ENCODE data around the gene ABTB2.

The ABTB2 gene

DNA sequence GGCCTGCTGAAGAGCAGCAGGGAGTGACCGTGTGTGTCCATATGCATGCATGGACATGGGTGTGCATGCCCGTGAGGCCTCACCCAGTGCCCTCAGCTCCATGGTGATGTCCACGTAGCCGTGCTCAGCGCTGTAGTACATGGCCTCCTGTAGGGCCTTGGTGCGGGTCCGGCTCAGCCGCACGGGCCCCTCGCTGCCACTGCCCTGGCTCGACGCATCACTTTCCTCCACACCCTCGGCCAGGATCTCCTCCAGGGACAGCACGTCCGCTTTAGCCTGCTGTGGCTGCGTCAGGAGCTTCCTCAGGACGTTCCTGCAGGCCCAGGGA is 195.4 kb downstream of the ABTB2 start:
- no peak for DNase-seq

DNA sequence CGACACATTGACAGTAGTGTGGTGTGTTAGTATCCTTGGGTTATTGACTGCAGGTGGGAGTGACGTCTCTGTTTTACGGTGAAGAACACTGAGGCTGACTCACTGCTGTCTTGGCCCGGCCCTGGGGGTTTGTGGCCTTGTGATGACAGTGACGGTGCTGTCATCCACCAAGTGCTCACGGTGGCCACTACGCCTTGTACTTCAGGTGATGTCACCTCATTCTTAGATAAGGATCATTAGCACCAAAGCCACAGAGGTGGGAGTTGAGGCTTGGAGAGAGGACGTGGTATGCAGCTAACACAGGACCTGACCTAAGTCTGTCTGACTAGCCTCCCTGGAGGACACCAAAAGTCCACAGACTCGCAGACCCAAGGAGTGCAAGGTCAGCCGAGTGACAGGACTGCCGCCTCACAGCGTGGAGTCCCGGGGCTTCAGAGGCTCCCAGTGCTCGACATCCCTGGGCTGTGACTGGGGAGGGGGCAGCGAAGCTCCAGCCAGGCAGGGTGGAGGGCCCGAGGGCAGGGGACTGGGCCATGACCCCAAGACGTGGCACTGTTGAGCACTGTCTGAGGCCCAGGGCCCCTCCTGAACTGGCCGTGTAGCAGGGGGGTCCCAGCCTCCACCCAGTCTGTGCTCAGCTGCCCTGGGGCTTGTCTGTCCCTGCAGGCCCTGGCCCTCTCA is 195.9 kb downstream of the ABTB2 start:
- no peak for DNase-seq

DNA sequence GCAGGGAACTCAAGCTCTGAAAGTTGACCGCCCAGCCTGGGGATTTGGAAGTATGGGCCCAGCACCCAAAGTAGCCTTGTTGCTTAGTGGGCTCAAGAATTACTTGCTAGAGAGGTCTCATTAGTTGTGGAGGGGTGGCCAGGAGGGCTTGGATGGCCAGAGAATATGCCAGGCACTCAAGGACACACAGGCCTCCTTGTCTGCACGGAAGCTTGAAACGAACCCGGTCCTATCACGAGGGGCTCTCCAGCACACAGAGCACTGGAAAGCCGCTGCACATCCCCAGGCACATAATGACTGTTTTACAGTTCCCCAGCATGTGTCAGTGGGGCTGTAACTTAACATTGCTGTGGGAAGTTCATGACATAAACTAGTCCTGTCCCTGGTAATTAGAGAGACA is 196.4 kb downstream of the ABTB2 start:
- no peak for DNase-seq

DNA sequence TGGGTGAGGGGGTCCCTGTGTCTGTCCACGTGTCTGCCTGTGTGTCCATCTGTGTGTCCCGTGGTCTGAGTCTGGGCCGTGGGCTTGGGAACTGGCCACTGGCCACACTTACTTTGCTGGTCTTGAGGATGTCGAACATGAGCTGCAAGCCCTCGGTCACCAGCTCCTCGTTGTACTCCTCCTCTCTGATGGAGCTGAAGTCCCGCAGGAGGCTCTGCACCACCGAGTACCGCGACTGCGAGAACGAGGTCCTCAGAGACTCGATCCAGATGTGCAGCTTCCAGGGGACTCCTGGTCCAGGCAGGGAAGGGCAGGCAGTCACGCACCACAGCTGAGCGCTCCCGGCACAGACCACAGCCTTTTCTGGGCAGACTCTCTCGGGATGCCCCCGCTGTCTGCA is 197.0 kb downstream of the ABTB2 start:
- DNase-seq = no peak

DNA sequence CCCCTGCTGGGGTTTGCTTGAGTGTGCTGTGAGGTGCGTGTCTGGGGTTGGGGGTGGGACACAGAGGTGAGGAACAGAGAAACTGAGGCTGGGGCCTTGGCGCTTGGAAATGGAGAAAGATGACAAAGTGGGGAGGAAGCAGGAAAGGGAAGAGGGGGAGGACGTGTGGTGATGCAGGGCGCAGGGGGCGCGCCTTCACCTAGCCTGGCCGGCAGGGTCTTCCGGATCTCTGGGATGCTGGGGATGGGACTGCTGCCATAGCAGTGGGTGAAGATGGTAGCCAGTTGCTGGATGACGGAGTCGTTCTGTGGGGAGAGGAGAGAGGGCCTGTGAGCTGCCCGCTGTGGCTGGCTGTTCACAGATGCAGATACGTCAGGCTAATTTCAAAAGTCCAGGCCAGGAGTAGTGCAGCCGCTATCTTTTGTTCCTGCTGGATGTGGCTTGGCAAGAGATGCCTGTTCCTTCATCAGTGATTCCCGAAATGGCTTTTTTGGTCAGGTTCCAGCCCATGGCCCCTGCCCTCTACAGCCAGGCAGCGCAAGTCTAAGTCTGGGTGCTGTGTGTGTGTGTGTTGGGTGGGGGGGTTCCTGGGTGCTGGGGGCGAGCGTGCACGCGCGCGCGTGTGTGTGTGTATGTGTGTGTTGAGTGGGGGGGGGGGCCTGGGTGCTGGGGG is 197.6 kb downstream of the ABTB2 start:
- no peak for DNase-seq

DNA sequence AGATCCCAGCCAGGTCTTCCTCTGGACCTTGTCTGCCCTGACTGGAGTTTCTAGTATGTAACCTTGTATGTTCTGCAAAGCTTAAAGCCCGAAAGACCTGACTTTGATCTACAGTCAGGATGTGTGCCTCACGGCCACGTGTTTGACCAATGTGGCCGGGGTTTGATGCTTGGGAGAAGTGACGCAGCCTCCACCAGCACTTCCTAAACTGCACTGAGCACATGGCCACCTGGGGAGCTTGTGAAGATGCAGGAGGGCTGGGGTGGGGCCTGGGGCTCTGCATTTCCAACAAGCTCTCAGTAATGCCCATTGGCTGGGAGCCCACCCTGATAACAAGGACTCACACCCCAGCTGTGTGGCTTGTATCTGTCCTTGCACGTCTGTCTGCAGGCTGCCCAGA is 199.1 kb downstream of the ABTB2 start:
- no peak for DNase-seq

DNA sequence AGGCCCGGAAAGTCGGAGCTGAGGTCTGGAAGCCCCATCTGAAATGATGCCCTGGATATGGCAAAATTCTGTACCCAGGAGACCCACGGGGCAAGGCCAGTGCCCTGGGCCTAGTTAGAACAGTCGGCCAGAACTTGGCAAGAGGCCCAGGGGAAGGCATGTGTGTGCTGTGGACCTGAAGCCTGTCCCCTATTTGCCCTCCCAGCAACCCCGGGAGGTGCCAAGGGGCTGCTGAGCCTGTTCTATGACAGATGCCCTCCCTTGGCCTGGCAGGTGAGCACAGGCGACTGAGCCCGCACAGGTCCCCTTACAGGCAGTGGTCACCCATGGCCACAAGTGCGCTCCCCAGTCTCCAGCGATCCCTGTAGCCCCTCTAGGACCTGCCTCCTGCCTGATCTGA is 200.6 kb downstream of the ABTB2 start:
- no peak for DNase-seq

DNA sequence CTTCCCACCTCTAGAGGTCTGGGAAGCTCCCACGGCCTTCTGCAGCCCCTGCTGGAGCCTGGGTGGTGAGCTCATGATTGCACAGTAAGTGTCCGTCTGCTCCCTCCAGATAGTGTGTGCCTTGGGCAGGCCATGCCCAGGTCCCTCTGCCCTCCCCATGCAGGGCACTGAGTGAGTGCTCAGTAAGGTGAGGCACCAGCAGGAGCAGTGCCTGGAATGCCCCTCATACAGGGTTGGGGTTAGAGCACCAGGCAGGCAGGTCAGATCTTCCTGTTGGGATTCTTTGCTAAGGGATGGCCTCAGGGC is 202.1 kb downstream of the ABTB2 start:
- no peak for DNase-seq

DNA sequence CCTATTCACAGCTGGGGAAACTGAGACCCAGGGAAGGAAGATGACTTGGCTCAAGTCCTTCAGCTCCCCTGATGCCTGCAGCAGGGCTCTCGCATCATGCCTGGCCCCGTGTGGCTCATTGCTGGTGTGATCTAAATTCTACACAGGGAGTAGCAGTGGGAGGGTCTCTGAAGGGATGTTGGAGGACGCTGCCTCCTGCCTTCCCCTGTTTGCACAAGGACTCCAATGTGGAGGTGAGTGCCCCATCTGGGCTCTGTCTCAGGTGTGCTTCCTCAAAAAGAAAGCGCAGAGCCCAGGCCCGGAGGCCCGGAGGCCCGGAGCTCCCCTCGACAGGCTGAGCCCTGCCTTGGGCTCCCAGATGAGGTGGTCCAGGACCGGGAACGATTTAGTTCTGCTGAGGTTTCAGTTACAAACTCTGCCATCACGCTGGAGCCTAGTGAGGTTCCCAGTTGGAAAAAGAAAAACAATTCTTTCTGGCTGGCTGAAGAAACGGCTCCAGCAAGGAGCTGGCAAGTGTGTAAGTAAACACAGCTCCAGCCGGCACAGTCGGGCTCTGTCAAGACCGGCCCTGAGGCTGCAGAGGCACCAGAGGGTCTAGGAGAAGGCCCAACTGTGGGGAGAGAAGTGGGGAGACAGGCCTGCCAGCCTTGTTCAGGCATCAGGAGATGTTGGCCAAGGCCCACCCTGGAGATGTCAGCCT is 202.6 kb downstream of the ABTB2 start:
- no peak for DNase-seq

DNA sequence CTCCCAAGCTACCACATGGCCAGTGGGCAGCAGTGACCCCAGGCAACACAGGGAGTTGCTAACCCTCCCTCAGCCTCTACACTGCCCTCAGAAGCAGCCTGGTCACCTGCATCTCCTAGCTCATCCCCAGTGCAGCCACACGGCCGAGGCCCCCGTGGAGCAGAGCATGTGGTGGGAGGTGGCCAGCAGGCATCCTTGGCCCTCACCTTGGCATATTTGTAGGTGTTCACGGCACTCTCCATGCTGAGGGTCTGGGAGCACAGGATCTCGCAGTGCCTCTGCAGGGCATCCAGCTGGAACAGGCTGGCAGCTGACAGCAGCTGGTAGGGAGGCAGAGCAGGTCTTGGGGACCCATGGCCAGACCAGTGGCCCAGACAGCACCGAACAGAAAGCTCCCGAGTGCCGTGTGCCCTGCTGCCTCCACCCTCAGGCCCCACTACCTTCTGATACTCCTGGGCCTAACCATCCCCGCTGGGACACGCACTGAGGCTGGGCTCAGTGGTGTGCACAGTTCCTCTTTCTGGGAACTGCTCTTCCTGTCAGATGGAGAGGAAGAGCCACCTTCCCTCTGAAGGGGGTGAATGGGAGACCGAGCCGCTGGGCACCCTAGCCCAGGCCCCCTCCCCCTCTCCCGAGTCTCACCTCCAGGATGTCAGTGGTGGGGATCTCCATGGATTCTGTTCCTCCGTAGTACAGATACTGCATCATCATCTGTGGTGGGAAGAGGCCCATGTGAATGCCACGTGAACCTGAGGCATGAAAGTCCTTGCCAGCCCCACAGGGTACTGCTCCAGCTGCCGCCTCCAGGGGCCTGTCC is 203.5 kb downstream of the ABTB2 start:
- DNase-seq = no peak

DNA sequence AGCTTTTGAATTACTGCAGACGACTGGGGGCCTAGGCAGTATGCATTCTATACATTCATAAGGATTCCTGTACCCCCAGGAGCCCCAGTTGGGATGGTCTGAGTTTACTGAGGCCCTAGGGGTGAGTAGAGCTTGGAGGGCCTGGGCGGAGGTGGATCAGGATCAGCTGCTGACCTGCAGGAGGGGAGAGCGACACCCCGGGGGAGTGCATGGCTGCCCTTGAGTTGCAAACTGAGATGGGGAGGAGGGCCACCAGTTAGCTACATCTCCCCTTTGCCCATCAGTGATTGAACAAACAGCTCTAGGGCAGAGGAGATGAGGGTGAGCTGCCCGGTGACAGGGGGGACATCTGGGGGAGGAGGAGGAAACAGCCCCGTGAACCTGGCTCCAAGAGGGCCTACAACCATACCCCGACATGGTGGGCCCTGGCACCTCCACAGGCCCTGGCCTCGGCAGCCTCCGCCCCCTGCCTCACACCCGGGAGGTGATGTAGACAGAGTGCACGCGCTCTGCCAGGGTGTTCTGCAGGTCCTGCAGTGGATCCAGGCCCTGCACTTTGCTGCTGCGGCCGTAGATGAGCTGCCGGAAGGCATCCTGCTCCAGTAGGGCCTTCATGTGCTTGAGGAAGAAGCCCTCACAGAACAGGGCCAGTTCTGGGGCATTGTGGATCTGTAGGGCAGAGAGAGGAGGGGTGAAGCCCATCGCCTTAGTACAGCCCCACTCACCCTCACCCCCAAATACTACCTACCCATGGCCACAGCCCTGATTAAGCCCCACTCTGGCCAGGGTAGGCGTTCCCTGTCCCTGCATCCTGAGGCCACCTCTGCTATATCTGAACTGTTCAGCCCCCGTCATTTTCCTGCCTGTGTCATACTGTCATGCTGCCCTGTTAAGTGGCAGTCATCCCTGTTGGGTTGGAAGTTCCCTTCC is 205.6 kb downstream of the ABTB2 start:
- DNase-seq = no peak

DNA sequence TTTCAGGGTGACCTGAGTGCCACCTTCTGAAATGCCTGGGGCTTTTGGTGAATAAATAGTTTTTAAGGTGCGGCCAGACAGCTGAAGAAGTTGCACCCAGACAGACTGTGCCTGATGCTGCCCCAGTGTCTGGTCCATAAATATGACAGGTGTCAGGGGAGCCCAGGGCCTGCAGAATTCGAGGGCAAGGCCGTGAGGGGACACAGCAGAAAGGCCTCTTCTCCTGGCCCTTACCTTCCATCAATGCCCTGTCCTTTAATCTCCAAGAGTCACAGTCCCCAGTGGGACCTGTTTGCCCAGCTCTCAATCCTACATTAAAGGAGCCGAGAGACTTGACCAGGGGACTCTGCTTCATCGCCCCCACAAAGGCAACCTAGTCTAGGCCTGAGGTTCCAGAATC is 206.6 kb downstream of the ABTB2 start:
- no peak for DNase-seq

DNA sequence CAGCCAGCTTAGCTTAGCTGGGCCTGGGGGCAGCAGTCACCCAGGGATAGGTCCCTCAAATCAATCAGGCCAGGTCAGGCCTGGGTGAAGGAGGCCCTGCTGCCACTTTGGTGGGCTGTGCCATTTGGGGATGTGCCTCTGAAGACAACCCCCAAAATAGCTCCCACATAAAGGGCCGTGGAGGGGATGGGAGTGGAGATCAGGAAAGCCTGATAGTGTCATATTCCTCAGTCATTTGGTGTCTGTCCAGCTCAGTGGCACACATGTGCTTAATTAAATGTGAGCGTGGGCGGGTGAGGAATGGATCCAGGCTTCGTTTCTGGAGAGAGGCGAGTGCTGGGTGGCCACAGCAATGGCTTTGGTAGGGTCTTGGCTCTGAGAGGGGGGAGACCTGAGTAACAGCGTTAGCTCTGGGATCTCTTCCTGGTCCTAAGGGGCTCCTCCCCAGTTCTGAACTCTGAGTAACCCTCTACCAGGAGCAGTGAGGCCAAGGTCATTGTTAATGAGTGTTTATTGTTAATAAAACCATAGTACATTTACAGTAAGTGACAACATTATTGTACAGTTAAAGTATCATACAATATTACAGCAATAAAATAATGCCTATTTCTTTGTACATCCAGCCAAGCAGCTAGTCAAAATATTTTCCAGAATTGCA is 207.2 kb downstream of the ABTB2 start:
- DNase-seq = no peak

DNA sequence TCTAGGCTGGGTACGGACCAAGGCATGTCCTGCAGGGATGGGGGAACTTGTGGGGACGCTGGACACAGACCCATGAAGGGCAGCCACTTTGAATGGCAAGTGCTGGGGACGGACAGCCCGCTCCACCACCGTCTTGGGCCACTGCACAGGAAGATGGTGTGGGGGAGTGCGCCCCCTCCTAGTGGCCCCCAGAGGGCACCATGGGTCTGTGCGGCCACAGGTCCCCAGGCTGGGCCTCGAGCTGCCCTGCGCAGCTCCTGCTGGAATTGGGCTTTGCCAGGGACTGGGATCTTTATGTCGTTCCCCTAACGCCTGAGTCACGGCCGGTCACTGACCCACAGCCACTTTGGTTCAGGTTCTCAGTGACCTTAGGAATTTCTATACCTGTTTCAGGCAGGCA is 208.0 kb downstream of the ABTB2 start:
- no peak for DNase-seq

DNA sequence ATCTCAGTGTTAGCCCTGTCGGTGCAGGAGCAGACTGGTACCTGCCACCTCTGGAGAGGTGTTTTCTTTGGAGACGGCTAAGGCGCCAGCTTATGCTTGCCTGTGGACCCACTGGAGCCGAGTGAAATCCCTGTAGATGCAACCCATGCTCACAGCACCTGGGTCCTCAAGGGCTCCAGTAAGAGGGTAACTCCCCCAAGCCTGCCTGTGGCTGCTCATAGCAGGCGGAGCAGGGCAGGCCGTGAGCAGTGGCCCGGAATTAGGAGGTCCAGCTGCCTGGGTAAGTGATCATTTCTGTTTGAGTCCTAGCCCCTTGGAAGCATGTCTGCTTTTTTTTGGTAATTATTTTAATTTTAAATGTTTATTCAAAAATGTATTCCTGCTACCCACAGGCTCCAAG is 208.5 kb downstream of the ABTB2 start:
- no peak for DNase-seq

DNA sequence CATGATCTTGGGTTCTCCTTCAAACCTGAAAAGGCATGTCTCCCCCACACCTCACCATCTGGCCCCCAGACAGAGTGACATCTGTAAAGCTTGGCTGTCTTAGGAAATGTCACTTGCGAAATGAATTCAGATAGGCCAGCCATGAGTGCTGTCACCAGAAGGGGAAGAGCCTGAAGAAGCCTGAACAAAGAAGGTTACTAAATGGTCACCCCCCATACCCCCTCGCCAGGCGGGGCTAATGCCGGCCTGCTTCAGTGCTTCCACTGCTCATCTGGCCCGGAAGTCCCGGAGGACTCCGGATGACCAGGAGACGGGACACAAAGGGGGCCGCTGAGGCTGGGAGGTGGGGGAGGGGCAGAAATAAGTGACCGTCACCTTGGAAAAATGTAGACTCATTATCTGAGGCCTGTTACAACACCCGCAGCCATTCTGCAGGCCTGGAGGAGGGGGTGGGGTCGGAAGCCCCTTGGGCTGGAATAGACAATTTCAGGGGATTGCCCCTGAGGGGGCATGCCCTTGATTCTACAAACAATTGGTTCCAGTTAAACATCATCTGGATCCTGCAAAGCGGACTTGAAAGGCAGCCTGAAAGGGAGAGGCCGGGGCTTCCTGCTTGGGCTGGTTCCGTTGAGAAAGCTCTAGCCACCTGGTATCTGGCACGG is 209.2 kb downstream of the ABTB2 start:
- DNase-seq = no peak

DNA sequence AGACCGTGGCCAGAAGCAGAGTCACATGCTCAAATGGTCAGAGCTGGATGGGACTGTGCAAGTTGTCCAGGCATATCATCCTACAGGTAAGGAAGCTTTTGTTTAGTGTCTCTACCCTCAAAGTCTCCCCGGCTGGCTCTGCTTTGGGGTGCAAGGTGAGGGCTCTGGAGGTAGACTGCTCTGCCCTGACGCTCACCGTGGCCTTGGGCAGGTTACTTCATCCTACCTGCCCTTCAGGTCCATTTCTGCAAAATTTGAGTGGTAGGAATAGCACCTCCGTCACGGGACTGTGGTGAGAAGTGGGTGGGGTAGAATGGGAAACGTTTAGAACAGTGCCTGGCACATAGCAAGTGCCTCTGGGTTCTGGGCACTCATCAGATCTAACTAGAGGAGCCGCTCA is 210.2 kb downstream of the ABTB2 start:
- DNase-seq = no peak

DNA sequence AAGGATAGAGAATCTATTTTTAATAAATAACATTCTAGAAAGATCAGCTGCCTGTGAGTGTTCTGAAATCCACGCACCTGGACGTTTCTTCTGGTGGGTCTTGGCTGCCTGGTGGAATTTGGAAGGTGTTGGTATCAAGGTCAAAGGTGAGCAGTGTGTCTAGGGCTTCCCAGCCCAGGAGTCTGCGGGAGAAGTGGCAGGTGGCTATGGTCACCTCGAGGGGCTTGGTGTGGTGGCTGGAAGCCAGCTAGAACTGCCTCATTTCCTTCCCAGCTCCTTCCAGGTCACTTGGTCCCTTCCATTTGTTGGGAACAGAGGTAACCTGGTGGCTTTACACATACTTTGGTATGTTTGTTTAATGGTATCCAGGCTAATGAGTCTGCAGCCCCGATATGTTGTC is 210.9 kb downstream of the ABTB2 start:
- DNase-seq = no peak

DNA sequence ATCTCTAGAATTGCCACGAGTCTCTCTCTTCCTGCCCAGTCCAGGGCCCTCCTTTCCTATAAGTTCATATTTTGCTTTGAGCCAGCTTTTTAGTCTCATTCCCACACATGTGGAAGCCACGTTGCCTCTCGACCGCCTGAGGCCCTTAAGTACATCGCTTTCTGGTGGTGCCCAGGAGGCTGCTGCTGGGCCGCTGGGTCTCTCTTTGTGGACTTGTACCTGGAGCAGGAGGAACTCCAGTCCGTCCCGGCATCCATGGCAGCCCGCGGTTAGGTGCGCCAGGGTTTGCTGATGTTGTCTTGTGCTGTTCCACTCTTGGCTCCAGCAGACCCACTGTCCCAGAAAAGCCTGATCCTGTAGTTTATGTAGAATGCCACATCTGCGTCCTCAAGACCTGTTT is 211.4 kb downstream of the ABTB2 start:
- DNase-seq = no peak

DNA sequence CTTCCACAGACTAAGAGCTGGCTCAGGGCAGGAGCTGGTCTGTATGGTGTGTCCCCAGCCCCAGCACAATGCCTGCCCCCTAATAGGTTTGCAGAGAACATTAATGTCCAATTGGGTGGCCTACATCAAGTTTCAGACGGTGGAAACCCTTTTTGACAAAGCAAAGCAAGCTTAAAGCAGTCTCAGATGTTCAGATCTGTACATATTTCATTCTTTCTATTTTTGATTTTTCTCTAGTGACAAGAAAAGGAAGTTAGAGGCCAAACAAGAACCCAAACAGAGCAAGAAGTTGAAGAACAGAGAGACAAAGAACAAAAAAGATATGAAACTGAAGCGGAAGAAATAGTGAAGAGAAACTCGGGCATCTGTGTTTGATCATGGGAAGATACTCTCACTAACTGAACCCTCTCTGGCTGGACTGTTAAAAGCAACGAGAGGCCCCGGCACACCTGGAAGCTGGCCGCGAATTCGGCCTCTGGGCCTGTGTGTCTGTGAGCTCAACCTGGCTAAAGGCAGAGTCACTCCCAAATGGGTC is 211.9 kb downstream of the ABTB2 start:
- no peak for DNase-seq

DNA sequence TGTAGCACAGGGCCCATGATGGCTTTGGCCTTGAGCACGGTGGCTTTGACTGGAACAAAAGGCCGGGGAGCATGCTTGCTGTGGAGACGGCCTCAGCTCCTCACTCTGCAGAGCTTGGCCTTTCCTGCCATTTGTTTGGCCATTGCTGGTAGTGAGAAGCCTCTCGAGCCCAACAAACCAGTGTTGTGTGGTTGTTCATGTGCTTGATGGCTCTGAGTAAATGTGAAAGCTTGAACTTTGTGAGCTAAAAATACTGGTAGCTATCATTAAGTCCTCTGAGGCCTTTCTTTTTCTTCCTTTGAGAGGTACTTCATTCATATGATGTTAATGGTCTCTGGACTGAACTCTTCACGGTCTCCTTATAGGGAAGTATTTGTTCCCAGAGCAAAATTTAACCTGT is 212.7 kb downstream of the ABTB2 start:
- DNase-seq = no peak
